Peyer's patch (tissue), 4 donors: ENCODE results near the gene KLK10. TPM values are rescaled to one million over a fixed set of nuclear protein-coding genes. Genes with fewer than 3 reads are reported as not detected.

Experiments
- DNase-seq, 3 donors: peaks; one replicate each; pipeline ENCODE4 v3.0.0-alpha.2; 2017 to 2019
- H3K27ac ChIP-seq, 4 donors: fragments of 200-600 bp; sonication (generic); one replicate each; pipeline ENCODE4 v1.5.1; 2016 to 2019
- H3K27me3 ChIP-seq, 2 donors: fragments of 200-600 bp; sonication (generic); one replicate each; pipeline ENCODE4 v1.5.1; 2019
- H3K36me3 ChIP-seq, 3 donors: fragments of 200-600 bp; sonication (generic); one replicate each; pipeline ENCODE4 v1.5.1; 2016 to 2019
- H3K4me1 ChIP-seq, 4 donors: fragments of 200-600 bp; sonication (generic); one replicate each; pipeline ENCODE4 v1.5.1; 2016 to 2019
- H3K4me3 ChIP-seq, 4 donors: fragments of 200-600 bp; sonication (generic); 1 replicate in 3 of 4; 2 replicates in 1 of 4; pipeline ENCODE4 v1.5.1; 2016 to 2019; ENCODE audit warnings: mild to moderate bottlenecking in 1 of 4
- H3K9me3 ChIP-seq, 4 donors: fragments of 200-600 bp; sonication (generic); one replicate each; pipeline ENCODE4 v1.5.1; 2016 to 2019; ENCODE audit warnings: mild to moderate bottlenecking in 1 of 4
- CTCF ChIP-seq, 6 experiments: fragments of 450-650 bp in 4 of 6; fragments of 200-600 bp in 2 of 6; sonication (generic) in 1 of 6; IDR thresholded peaks; one replicate each; pipeline ENCODE4 v1.5.1; 2017 to 2019; ENCODE audit warnings: antibody characterized with exemption in 6 of 6, mild to moderate bottlenecking in 3 of 6, moderate library complexity in 1 of 6
- POLR2A ChIP-seq, 2 donors: fragments of 450-650 bp; IDR thresholded peaks; one replicate each; pipeline ENCODE4 v1.5.1; 2017; ENCODE audit warnings: antibody characterized with exemption in 2 of 2, mild to moderate bottlenecking in 2 of 2, moderate library complexity in 2 of 2
- total RNA-seq, 4 donors: library from RNA; depleted of rRNA; stranded (reverse); fragments of >200 nt; gene quantifications; one replicate each; pipeline ENCODE4 v1.1.0, GENCODE V29; 2016

The KLK10 gene
- total RNA-seq, 4 donors from 2014 or later = 2.4 to 6.3 TPM; not detected in 2

GRCh38 chr19:51026554-51026831, 7.0 kb upstream of the KLK10 start, which contains the start of gene KLK11:
KLK11 (minus strand) TSS chr19:51026616; CDS start chr19:51025631, 985 bp downstream.
- no peaks in the 10 kb centered on the region for H3K9me3 ChIP-seq
- H3K27me3 ChIP-seq = no peaks in the 10 kb centered on the region
- H3K4me1 ChIP-seq = no peaks in the 10 kb centered on the region
- no peak for TF ChIP-seq POLR2A (IDR thresholded peaks at IDR 0.05)
- no peak for TF ChIP-seq CTCF (IDR thresholded peaks at IDR 0.05)
- H3K4me3 ChIP-seq = no peak within 1 kb of the TSS
- DNase-seq = no peak
- H3K27ac ChIP-seq = no peak within 1 kb of the TSS
- H3K36me3 ChIP-seq = no peaks in the 10 kb centered on the region

GRCh38 chr19:51025809-51026553, 6.5 kb upstream of the KLK10 start:
- DNase-seq = no peak
- Histone ChIP-seq H3K27me3 (no peaks in the 10 kb centered on the region), H3K27ac (no peak overlapping the region), H3K9me3 (no peaks in the 10 kb centered on the region), H3K4me1 (no peaks in the 10 kb centered on the region), H3K4me3 (no peak overlapping the region), H3K36me3 (no peaks in the 10 kb centered on the region)
- TF ChIP-seq POLR2A (IDR thresholded peaks at IDR 0.05) = no peak
- no peak for TF ChIP-seq CTCF (IDR thresholded peaks at IDR 0.05)

DNA sequence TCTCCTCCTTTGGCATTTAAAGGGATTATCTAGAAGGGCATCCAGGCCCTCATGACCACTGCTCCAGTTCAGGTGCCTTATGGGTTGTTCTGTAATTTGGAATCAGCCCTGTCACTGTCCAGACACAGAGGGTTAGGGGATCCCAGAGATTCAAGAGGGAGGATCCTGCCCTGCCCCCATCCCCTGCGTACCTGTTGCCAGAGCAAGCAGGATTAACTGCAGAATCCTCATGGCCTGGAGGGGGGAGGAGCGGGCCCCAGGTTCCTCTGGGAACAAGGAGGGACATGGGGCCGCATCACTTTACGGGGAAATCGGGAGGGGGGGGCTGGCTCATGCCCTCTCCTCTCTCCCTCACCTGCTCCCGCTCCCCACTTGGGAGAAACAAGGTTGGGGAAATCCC, 5.9 kb upstream of the KLK10 start:
- H3K4me1 ChIP-seq = no peaks in the 10 kb centered on the region
- TF ChIP-seq POLR2A (IDR thresholded peaks at IDR 0.05) = no peak
- no peak overlapping the region for H3K27ac ChIP-seq
- H3K4me3 ChIP-seq = no peak overlapping the region
- no peaks in the 10 kb centered on the region for H3K36me3 ChIP-seq
- H3K9me3 ChIP-seq = no peaks in the 10 kb centered on the region
- DNase-seq = no peak
- no peaks in the 10 kb centered on the region for H3K27me3 ChIP-seq

DNA sequence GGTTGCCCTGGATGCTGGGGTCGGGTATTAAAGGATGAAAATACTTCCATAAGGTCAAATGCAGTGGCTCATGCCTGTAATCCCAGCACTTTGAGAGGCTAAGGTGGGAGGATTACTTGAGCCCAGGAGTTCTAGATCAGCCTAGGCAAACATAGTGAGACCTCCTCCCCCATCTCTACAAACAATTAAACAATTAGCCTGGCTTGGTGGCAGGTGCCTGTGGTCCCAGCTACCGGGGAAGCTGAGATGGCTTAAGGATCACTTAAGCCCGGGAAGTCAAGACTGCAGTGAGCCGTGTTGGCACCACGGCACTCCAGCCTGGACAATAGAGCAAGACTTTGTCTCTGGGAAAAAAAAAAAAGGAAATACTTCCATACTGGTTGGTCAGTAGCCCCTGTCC, 5.4 kb upstream of the KLK10 start:
- Histone ChIP-seq H3K4me3 (no peak overlapping the region), H3K36me3 (no peaks in the 10 kb centered on the region), H3K9me3 (no peaks in the 10 kb centered on the region), H3K27me3 (no peaks in the 10 kb centered on the region), H3K4me1 (peaks cover 0 to under 1% (median 0%) of the 10 kb centered on the region in 4 donors), H3K27ac (no peak overlapping the region)
- DNase-seq = no peak
- TF ChIP-seq POLR2A (IDR thresholded peaks at IDR 0.05) (no peak), CTCF (IDR thresholded peaks at IDR 0.05) (no peak)

GRCh38 chr19:51023946-51024345, 4.4 kb upstream of the KLK10 start:
- H3K36me3 ChIP-seq = no peaks in the 10 kb centered on the region
- peaks cover 0 to 8% of the 10 kb centered on the region in 2 donors for H3K27me3 ChIP-seq
- no peaks in the 10 kb centered on the region for H3K9me3 ChIP-seq
- TF ChIP-seq CTCF (IDR thresholded peaks at IDR 0.05) (no peak), POLR2A (IDR thresholded peaks at IDR 0.05) (no peak)
- H3K4me3 ChIP-seq = no peak overlapping the region
- DNase-seq = no peak
- no peak overlapping the region for H3K27ac ChIP-seq
- peaks cover 0 to 10% (median 0%) of the 10 kb centered on the region in 4 donors for H3K4me1 ChIP-seq

- Histone ChIP-seq H3K9me3 (no peaks in the 10 kb centered on the region), H3K36me3 (no peaks in the 10 kb centered on the region), H3K27me3 (peaks cover 0 to 15% of the 10 kb centered on the region in 2 donors), H3K4me3 (no peak overlapping the region), H3K27ac (no peak overlapping the region), H3K4me1 (peaks cover 0 to 18% (median 0%) of the 10 kb centered on the region in 4 donors)
- TF ChIP-seq CTCF (IDR thresholded peaks at IDR 0.05) = no peak
- TF ChIP-seq POLR2A (IDR thresholded peaks at IDR 0.05) = no peak
- no peak for DNase-seq
Observed at GRCh38 chr19:51022526-51022925, 3.0 kb upstream of the KLK10 start.
